HepG2 (cell line): Measurements from ENCODE around the gene S100A9. TPM values are rescaled to one million over a fixed set of nuclear protein-coding genes. Genes with fewer than 3 reads are reported as not detected.

Source experiments
- ATAC-seq: fragments of 200-7000 bp; cut with Tn5 transposase; 3 replicates; pipeline ENCODE4 v1.9.1; 2020; ENCODE audit warnings: mild to moderate bottlenecking, moderate library complexity
- BruUV-seq: library from RNA; stranded (reverse); fragments of 400-500 nt; replicated peaks from 2 replicates; lab custom pipeline; 2021; lab: Mats Ljungman, UMichigan
- CTCF ChIA-PET: fragments of 300-600 bp; formaldehyde crosslinking; extraction: SDS; loops from one replicate; lab custom pipeline; 2021; ENCODE audit warnings: low total read pairs, inconsistent platforms, low intra/inter-chr PET ratio; lab: Yijun Ruan, JAX
- POLR2A ChIA-PET: fragments of 350-600 bp; sonication (Branson Sonifier 250); formaldehyde crosslinking; loops from one replicate; lab custom pipeline; 2020; ENCODE audit warnings: antibody characterized with exemption, inconsistent platforms; lab: Yijun Ruan, JAX
- DNase-seq: peaks from one replicate; pipeline ENCODE4 v3.0.0-alpha.2; 2015; ENCODE audit warnings: low spot score
- FAIRE-seq: peaks from 3 replicates; lab custom pipeline; 2011; peaks lifted over from hg19 to GRCh38; lab: Jason Lieb, UNC
- H2AFZ ChIP-seq: one replicate; pipeline ENCODE4 v1.6.1; 2011; ENCODE audit warnings: low read length, inconsistent platforms
- H3K27ac ChIP-seq: fragments of 300-600 bp; 3 replicates; pipeline ENCODE4 v1.8.0; 2011; ENCODE audit warnings: mixed run types, mild to moderate bottlenecking, mixed read lengths, low read length, inconsistent platforms; ENCODE audit not compliant: insufficient read depth; ENCODE audit errors: extremely low read length
- H3K27me3 ChIP-seq, 2 experiments: fragments of 200-600 bp in 1 of 2; 2 replicates in 1 of 2; 3 replicates in 1 of 2; pipeline versions ENCODE4 v1.6.0 to v1.8.0; 2011; ENCODE audit warnings: low read length in 2 of 2, mild to moderate bottlenecking in 2 of 2, moderate library complexity in 2 of 2, inconsistent platforms in 1 of 2; ENCODE audit not compliant: insufficient read depth in 2 of 2, control insufficient read depth in 1 of 2
- H3K36me3 ChIP-seq, 2 experiments: fragments of 200-600 bp in 1 of 2; replicated peaks in 1 of 2; 2 replicates in 1 of 2; 3 replicates in 1 of 2; pipeline versions ENCODE4 v1.5.1 to v1.8.0; 2011; ENCODE audit warnings: low read length in 2 of 2, inconsistent platforms in 1 of 2; ENCODE audit not compliant: insufficient read depth in 2 of 2, control insufficient read depth in 1 of 2
- H3K4me1 ChIP-seq: 2 replicates; pipeline ENCODE4 v1.5.1; 2012; ENCODE audit warnings: low read length, inconsistent platforms; ENCODE audit not compliant: insufficient read depth
- H3K4me2 ChIP-seq: 2 replicates; pipeline ENCODE4 v1.6.0; 2011; ENCODE audit warnings: low read depth, low read length, inconsistent platforms
- H3K4me3 ChIP-seq, 3 experiments: fragments of 200-600 bp in 1 of 3; sonication (generic), shearing (Covaris generic) in 1 of 3; replicated peaks in 1 of 3; 2 replicates each; pipeline ENCODE4 v1.5.1; 2011 to 2016; ENCODE audit warnings: low read length in 3 of 3, inconsistent platforms in 2 of 3, low read depth in 2 of 3, mild to moderate bottlenecking in 2 of 3, control low read depth in 1 of 3, mixed read lengths in 1 of 3; ENCODE audit not compliant: insufficient read depth in 1 of 3
- H3K79me2 ChIP-seq: one replicate; pipeline ENCODE4 v1.6.1; 2011; ENCODE audit warnings: low read length, inconsistent platforms; ENCODE audit not compliant: insufficient read depth
- H3K9ac ChIP-seq: 2 replicates; pipeline ENCODE4 v1.6.0; 2011; ENCODE audit warnings: mild to moderate bottlenecking, low read depth, low read length, inconsistent platforms; ENCODE audit not compliant: insufficient read depth
- H3K9me3 ChIP-seq: 2 replicates; pipeline ENCODE4 v1.5.1; 2012; ENCODE audit warnings: mild to moderate bottlenecking, low read length
- H4K20me1 ChIP-seq: 2 replicates; pipeline ENCODE4 v1.6.0; 2011; ENCODE audit warnings: inconsistent platforms, mild to moderate bottlenecking, low read length, moderate library complexity; ENCODE audit not compliant: insufficient read depth
- FOXK1 ChIP-seq: sonication (generic); formaldehyde crosslinking; IDR thresholded peaks from 2 replicates; pipeline ENCODE4 v1.4.0; 2020; ENCODE audit warnings: low read depth, missing genetic modification reagents, borderline replicate concordance
- HDAC2 ChIP-seq: sonication (generic); formaldehyde crosslinking; IDR thresholded peaks from 2 replicates; pipeline ENCODE4 v1.4.0; 2020; ENCODE audit warnings: missing genetic modification reagents
- MIER3 ChIP-seq: IDR thresholded peaks from 2 replicates; pipeline ENCODE4 v1.6.1; 2016; ENCODE audit warnings: missing compliant biosample characterization, borderline replicate concordance
- MIXL1 ChIP-seq: IDR thresholded peaks from 2 replicates; pipeline ENCODE4 v1.6.1; 2016
- MZF1 ChIP-seq: sonication (generic); formaldehyde crosslinking; IDR thresholded peaks from 2 replicates; pipeline ENCODE4 v1.8.1; 2023; ENCODE audit warnings: mild to moderate bottlenecking, missing genetic modification reagents, borderline replicate concordance
- NBN ChIP-seq: fragments of 450-650 bp; conservative IDR thresholded peaks from 2 replicates; pipeline ENCODE4 v1.6.1; 2017
- NFE2L2 ChIP-seq: fragments of 150-350 bp; IDR thresholded peaks from 2 replicates; pipeline ENCODE4 v1.6.1; 2014; ENCODE audit warnings: low read length
- NFRKB ChIP-seq: fragments of 450-650 bp; IDR thresholded peaks from 2 replicates; pipeline ENCODE4 v1.6.1; 2017
- RFX3 ChIP-seq: IDR thresholded peaks from 2 replicates; pipeline ENCODE4 v1.6.1; 2016; ENCODE audit warnings: missing biosample characterization, missing genetic modification reagents
- STAG1 ChIP-seq: sonication (generic); formaldehyde crosslinking; IDR thresholded peaks from 2 replicates; pipeline ENCODE4 v1.4.0; 2020; ENCODE audit warnings: missing genetic modification reagents
- ZNF20 ChIP-seq: sonication (generic); formaldehyde crosslinking; IDR thresholded peaks from 2 replicates; pipeline ENCODE4 v1.4.0; 2020; ENCODE audit warnings: mild to moderate bottlenecking, moderate library complexity, missing genetic modification reagents
- WGBS: methylation state at CpG from one replicate; pipeline ENCODE4 v1.1.6; 2017; ENCODE audit warnings: low lambda C conversion rate; 5-methylcytosine and 5-hydroxymethylcytosine counted together
- in situ Hi-C: cut with HindIII; loops from 2 replicates; pipeline ENCODE4 v1.10.0; 2017; ENCODE audit warnings: low pct_unique_long_range_greater_than_20kb; ENCODE audit not compliant: extremely low pct_ligation_motif_present
- intact Hi-C: fragments of 100-400 bp; cut with micrococcal nuclease; formaldehyde crosslinking; loops from one replicate; pipeline ENCODE4 v1.10.0; 2022; ENCODE audit not compliant: unreplicated experiment
- polyA plus RNA-seq, 8 experiments: library from polyadenylated mRNA; depleted of rRNA in 3 of 8; stranded (reverse) in 7 of 8; unstranded in 1 of 8; fragments of >200 nt; fragmentation: Illumina TruSeq in 4 of 8; extraction: Trizol in 4 of 8; gene quantifications; 2 replicates each; pipeline versions ENCODE4 v1.2.1 to v1.2.3, GENCODE V29; 2011 to 2016; ENCODE audit warnings: low read depth in 4 of 8, missing spikeins in 1 of 8, mixed read lengths in 1 of 8; ENCODE audit not compliant: insufficient read depth in 1 of 8
- total RNA-seq, 5 experiments: library from RNA; depleted of rRNA; stranded (reverse); fragments of >200 nt; fragmentation: Illumina TruSeq; extraction: Trizol; gene quantifications; 2 replicates each; pipeline ENCODE4 v1.2.3, GENCODE V29; 2016; ENCODE audit warnings: low read depth in 1 of 5
- TF ChIP-seq, protein P1 (sequence below): IDR thresholded peaks from 2 replicates; pipeline ENCODE4 v1.6.1; 2012; ENCODE audit warnings: inconsistent platforms
- TF ChIP-seq, protein P2 (sequence below): sonication (generic); formaldehyde crosslinking; IDR thresholded peaks from 2 replicates; pipeline ENCODE4 v1.4.0; 2020; ENCODE audit warnings: mild to moderate bottlenecking, missing genetic modification reagents
- TF ChIP-seq, protein P3 (sequence below): sonication (generic); formaldehyde crosslinking; IDR thresholded peaks from 2 replicates; pipeline ENCODE4 v1.5.1; 2020; ENCODE audit warnings: mild to moderate bottlenecking, missing genetic modification reagents, moderate library complexity
- TF ChIP-seq, protein P4 (sequence below): IDR thresholded peaks from 2 replicates; pipeline ENCODE4 v1.6.1; 2016; ENCODE audit warnings: missing compliant biosample characterization, missing genetic modification reagents, borderline replicate concordance

S100A9 gene
- total and polyA plus RNA-seq, 2 of the 13 experiments (the other 11 are each of a cell fraction or from before 2014, with no cell fraction given), result 0.31 to 0.69 TPM

DNA sequence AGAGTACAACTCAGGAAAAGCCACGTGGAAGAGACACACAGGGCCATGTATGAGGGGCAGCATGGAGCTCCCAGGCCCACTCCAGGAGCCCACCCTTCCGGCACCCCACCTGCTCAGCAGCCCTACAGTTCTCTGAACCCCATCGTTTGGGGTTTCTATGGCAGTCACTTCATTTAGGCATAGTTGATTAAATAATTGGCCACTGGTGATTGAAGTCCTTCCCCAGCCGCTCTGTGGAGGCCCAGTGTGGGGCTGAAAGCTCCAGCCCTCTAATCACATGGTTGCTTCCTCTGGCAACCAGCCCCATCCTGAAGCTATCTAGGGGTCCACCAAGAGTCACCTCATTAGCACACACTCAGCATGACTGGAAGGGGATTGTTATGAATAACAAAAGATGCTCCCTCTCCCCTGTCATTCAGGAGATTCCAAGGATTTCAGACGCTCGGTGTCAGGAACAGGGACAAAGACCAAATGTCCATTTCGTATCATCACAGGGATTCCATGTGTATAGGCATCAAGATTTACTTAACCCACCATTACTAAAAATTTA is 46.5 kb downstream of the S100A9 start:
- Histone ChIP-seq H3K4me2 (no peak overlapping the region), H3K4me3 (no peak overlapping the region), H3K36me3 (no peaks in the 10 kb centered on the region), H3K27me3 (peaks cover 1 to 34% of the 10 kb centered on the region in 2 experiments; a peak in 3 of 5 replicates), H3K79me2 (no peaks in the 10 kb centered on the region), H3K4me1 (no peaks in the 10 kb centered on the region), H3K27ac (no peak overlapping the region), H2AFZ (no peak overlapping the region), H3K9me3 (no peaks in the 10 kb centered on the region), H3K9ac (no peak overlapping the region), H4K20me1 (no peaks in the 10 kb centered on the region)
- DNase-seq (no peak), ATAC-seq (no peak), FAIRE-seq (no peak)
- BruUV-seq, result no TSS peak
- intact Hi-C loops (no loop called here), in situ Hi-C loops (no loop called here)
- CTCF ChIA-PET, result no interaction called here
- WGBS, result 46% methylated on average over 7 of the region's 7 CpGs
- POLR2A ChIA-PET, result no interaction called here
- TF ChIP-seq MZF1 (CRISPR knock-in tag) (no peak), MIXL1 (no peak), ZNF20 (no peak), NBN (no peak), STAG1 (CRISPR knock-in tag) (no peak)

DNA sequence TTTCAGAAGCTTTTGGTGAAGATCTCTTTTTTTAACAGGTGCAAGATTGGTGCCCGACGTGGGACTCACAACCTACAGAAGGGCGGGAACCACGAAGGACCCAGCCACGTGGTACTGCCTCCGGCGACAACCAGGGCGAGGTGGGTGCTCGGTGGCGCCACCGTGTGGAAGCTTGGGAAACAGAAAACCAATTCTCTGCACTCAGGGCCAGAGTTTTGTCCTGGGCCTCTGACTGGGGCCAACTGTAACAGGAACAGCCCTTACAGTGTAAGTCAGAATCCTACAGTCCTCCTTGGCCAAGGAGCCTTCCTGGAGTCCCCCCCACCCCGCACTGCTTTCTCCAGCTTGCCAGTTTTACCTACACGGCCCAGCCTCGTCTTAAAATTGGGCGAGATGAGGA is 47.1 kb downstream of the S100A9 start:
- no TSS peak for BruUV-seq
- FAIRE-seq, result no peak
- Histone ChIP-seq H3K79me2 (no peaks in the 10 kb centered on the region), H3K36me3 (no peaks in the 10 kb centered on the region), H3K4me3 (no peak overlapping the region), H4K20me1 (no peaks in the 10 kb centered on the region), H3K9me3 (no peaks in the 10 kb centered on the region), H3K4me1 (no peaks in the 10 kb centered on the region), H3K9ac (no peak overlapping the region), H3K27ac (no peak overlapping the region), H2AFZ (no peak overlapping the region), H3K27me3 (peaks cover 1 to 28% of the 10 kb centered on the region in 2 experiments; a peak in 3 of 5 replicates), H3K4me2 (no peak overlapping the region)
- DNase-seq, result peak; percentile 11
- peak; percentile 51; the same call in 2 of the 3 replicates for ATAC-seq
- ChIA-PET CTCF (no interaction called here), POLR2A (no interaction called here)
- WGBS, result 2% methylated on average over 15 of the region's 15 CpGs
- intact Hi-C loops (no loop called here), in situ Hi-C loops (no loop called here)
- TF ChIP-seq FOXK1 (CRISPR knock-in tag) (no peak), NFRKB (no peak), HDAC2 (CRISPR knock-in tag) (no peak), RFX3 (CRISPR knock-in tag) (no peak), NFE2L2 (no peak), MIER3 (CRISPR knock-in tag) (no peak)
- TF ChIP-seq, protein P1, sequence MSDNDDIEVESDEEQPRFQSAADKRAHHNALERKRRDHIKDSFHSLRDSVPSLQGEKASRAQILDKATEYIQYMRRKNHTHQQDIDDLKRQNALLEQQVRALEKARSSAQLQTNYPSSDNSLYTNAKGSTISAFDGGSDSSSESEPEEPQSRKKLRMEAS, result peak; percentile 87
- TF ChIP-seq, protein P2, sequence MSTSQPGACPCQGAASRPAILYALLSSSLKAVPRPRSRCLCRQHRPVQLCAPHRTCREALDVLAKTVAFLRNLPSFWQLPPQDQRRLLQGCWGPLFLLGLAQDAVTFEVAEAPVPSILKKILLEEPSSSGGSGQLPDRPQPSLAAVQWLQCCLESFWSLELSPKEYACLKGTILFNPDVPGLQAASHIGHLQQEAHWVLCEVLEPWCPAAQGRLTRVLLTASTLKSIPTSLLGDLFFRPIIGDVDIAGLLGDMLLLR (CRISPR knock-in tag), result 0 out of 2 replicates have a peak, but pooled peaks have one; percentile 47
- TF ChIP-seq, protein P3, sequence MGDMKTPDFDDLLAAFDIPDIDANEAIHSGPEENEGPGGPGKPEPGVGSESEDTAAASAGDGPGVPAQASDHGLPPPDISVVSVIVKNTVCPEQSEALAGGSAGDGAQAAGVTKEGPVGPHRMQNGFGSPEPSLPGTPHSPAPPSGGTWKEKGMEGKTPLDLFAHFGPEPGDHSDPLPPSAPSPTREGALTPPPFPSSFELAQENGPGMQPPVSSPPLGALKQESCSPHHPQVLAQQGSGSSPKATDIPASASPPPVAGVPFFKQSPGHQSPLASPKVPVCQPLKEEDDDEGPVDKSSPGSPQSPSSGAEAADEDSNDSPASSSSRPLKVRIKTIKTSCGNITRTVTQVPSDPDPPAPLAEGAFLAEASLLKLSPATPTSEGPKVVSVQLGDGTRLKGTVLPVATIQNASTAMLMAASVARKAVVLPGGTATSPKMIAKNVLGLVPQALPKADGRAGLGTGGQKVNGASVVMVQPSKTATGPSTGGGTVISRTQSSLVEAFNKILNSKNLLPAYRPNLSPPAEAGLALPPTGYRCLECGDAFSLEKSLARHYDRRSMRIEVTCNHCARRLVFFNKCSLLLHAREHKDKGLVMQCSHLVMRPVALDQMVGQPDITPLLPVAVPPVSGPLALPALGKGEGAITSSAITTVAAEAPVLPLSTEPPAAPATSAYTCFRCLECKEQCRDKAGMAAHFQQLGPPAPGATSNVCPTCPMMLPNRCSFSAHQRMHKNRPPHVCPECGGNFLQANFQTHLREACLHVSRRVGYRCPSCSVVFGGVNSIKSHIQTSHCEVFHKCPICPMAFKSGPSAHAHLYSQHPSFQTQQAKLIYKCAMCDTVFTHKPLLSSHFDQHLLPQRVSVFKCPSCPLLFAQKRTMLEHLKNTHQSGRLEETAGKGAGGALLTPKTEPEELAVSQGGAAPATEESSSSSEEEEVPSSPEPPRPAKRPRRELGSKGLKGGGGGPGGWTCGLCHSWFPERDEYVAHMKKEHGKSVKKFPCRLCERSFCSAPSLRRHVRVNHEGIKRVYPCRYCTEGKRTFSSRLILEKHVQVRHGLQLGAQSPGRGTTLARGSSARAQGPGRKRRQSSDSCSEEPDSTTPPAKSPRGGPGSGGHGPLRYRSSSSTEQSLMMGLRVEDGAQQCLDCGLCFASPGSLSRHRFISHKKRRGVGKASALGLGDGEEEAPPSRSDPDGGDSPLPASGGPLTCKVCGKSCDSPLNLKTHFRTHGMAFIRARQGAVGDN (CRISPR knock-in tag), result peak; percentile 38
- TF ChIP-seq, protein P4, sequence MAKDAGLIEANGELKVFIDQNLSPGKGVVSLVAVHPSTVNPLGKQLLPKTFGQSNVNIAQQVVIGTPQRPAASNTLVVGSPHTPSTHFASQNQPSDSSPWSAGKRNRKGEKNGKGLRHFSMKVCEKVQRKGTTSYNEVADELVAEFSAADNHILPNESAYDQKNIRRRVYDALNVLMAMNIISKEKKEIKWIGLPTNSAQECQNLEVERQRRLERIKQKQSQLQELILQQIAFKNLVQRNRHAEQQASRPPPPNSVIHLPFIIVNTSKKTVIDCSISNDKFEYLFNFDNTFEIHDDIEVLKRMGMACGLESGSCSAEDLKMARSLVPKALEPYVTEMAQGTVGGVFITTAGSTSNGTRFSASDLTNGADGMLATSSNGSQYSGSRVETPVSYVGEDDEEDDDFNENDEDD (CRISPR knock-in tag), result peak; percentile 97
